GM18511 (cell line): ENCODE data around the gene SP2.

Experiments used
- ATAC-seq: cut with Tn5 transposase; IDR thresholded peaks from one replicate; pipeline ENCODE4 v1.9.1; 2021; ENCODE audit warnings: mild to moderate bottlenecking, moderate library complexity; ENCODE audit not compliant: unreplicated experiment

SP2 gene

DNA sequence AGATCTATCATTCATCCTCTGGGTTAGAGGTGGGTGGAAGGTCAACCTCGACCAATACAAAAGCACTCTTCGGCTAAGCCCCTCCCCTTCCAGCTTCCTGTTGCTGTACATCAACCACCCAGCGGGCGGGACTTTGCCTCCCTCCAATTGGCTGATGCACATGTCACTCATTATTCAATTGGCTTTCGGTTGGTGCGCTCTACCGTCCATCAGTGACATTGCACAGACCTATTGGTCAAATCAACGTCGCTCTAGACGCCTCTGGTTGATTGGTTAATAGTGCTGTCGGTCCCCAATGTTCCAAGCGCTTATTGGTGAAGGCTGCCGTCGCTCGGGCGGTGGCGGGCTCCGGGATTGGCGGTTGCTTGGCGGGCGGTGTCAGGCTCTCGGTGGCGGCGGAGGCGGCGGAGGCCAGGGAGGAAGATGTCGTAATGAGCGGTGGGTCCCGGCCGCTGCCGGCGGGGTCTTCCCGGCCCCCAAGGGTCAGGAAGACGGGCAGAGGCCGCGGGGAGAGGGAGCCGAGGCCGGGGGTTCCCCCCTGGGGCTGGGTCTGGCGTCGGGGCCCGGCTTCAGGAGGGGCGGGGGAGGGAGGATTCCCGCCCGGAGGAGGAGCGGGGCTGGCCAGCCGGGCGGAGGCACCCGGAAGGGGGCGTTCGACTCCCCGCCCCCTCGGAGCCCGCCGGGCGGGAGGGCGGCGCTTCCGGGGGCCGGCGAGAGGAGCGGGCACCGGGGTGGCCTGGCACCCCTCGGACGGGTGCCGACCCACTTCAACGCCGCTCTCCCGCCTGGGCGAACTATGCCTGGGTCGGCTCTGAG is at the start of gene SP2:
SP2 (plus strand) TSS at position 381 of the 816 bp plus-strand sequence; CDS start at position 432, 51 bp downstream.
- peak; percentile 92 for ATAC-seq

DNA sequence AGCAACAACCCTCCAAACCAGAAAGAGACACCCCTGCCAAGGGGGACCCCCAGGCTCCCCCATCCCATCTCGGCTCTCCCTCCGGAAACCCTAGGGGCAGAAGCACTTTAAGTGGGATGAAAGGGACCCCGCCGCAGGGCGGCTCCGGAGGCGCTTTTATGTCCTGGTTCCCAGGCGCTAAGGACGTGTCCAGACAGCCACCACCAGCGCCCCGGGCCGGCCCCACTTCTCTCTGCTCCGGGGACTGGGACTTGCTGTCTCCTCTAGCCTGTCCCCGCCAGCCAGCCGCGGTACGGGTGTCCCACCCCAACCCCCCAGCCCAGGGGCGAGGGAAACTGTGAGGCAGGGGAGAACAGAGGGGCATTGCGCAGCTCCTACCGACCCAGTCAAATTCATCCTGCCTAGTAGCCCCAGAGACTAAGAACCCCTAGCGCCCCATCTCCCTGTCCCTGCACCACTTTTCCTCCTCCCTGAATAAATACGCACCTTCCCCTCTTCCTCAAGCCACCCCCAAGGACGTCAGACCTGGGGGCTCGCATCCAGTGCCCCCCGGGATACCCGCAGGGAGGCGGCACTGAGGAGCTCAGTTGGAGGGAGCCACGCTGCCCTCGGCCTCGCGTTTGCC is 49.2 kb upstream of the SP2 start:
- no peak for ATAC-seq

DNA sequence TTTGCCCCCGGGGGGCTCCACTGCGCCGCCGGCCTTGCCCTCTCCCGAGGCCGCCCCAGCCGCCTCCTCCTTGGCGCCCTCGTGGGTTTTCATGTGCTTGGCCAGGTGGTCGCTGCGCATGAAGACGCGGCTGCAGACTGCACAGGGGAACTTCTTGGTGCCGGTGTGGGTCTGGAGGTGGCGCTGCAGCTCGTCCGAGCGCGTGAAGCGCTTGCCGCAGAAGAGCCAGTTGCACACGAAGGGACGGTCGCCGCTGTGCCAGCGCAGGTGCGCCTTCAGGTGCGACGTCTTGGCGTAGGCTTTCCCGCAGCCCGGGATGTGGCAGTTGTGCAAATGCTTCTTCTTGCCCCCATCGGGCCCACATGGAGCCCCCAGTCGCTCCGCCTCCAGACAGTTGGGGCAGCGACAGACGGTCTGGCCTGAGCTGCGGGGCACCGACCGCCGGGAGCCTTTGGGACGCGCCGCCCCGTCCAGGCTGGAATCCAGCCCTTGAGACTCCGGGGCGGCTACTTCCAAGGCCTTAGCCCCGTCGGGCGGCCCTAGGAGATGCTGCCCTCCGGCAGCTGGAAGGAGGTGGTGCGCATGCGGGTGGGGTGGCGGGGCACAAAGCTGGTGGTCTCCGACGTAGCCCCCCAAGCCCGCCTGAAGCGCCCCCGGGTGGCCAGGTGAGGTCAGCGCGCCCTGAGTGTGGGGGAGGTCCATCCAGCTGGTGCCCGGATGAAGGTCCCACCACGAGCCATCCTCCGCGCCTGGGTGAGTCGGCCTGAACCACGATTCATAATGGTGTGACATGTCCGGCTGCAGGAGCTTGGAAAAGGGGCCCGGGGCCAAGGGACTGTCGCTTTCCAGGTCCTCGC is 48.5 kb upstream of the SP2 start:
- ATAC-seq, result no peak

DNA sequence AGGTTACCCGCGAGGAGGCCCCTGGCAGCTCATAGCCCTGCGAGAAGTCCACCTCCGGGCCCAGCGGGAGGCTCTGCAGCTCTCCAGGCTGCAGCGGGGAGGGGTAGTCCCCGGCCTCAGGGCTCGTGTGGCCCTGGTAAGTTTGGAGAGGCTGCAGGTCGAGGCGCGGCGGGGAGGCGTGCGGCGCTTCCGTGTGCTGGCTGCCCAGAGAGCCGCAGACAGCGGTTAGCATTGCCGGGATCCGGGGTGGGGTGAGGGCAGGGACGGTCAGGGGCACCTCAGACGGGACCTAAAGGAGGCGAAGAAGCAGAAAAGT is 47.9 kb upstream of the SP2 start:
- ATAC-seq, result no peak

DNA sequence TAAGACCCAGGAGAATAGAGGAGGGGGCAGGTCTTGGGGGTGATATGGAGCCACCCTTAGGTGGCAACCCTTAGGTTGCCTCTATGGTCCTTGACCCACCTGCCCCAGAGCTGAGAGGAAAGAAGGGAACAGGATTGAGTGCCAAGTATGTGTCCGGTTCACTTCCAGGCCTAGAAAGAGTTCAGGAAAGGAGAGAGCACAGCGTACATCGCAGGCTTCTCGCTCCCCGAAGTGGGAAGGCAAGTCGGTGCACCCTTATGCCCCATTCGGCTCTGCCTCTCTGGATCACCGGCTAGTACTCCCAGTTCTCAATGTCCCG is 45.7 kb upstream of the SP2 start:
- ATAC-seq, result no peak

DNA sequence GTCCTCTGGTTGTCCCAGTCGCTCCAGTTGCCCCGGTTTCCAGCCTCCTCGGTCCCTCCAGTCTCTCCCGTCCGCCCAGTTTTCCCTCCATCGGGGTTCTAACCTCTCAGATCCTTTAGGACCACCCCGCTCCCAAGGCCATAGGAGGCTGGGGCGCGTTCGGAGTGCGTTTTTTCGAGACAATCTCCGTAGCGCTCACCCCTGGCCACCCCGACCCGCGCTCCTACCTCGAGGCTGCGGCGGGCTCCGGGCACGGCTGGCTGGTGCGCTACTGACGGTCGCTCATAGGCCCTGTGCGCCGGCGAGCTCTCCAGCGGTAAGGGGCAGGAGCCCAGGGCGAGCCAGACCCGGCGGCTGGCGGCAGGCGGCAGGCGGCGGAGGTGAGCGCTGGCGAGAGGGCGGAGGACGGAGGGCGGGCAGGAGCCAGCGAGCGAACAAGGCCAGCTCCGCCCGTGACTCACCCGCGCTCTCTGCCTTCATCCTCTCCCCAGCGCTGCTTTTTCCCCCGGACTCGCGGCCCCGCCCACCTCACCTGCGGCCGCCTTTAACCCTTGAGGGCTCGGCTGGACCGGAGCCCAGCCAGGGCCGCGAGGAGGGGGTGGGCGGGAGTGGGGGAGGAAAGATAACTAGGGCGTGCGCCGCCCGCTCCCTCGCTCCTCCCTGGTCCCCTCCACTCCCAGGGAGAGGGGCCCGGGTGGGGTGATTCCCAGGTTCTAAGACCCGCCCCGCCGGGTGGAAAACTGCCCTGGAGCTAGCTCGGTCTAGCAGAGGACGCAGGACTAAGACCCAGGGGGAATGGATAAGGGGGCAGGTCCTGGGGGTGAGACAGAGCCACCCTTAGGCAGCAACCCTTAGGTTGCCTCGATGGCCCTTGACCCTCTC is 45.1 kb upstream of the SP2 start, which contains the start of gene SP6:
SP6 (minus strand) TSS at position 472 of the 882 bp plus-strand sequence. CDS start 2,734 bp downstream, outside the sequence.
- no peak for ATAC-seq

DNA sequence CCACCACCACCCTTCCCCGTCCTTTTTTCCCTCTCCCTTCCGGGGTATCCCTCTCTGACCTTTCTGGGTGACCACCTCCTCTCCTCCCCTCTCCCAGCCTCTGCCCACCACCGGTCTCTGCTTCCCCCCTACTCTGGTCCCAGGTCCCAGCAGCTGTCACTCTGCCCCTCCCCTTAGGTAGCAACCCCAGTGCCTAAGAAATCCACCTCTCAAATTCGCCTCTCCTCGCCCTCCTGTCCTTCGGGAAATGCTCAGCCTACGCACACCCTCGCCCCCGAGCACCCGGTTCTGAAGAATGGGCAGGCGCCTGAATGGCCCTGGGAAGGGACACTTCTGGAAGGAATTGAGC is 44.3 kb upstream of the SP2 start:
- ATAC-seq, result no peak

DNA sequence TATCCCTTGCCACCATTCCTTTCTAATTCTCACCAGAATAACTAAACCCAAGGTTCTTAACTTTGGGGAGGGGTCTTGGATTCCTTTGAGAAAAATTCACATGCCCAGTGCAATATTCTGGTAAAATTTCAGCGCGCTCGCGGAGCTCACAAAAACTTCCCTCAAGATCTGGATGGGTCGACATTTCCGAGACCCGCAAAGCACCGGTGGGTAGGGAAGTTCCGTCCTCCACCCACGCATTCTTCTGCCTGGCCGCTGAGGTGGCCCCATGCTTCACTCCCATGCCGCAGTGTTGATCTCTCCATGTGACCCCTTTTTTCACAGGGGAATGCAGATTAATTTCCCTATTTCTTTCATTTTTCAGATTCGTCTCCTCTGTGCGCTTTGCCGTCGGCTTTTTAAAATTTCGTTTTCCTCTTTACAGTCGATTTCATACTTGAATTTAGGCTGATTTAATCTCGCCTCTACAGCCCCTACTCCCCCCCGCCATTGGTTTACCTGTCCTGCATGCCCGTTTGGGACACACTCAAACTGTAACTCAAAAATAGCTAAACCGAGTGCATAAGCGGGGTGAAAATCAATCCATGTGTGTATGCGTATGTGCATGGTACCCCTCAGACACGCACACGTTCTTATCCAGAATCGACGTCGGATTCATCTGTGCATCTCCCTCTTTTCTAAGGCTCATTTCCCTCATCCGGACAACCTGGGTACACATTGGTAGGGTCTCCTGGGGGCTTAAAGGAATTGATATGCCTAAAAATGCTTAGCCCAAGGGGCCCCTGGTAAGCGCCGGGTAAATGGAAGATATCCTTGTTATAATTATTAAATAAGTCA is 43.7 kb upstream of the SP2 start:
- ATAC-seq, result no peak

DNA sequence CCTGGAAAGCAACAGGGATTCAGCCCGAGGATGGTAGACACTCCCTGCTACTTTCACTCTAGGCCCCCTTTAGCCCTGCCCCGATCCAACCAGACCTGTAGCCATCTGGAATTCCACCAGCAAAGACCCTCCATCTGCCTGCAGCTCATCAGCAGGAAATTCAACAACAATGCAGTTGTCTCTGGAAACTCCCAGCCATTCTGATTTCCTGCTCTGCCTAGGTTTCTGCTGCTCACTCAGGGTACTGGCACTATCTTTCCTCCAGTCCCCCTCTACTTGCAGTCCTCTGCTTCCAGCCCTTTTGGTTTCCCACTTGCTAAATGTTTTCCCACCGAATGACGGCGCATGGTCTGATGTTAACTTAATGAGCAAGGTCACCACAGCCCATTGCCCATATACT is 42.4 kb upstream of the SP2 start:
- no peak for ATAC-seq

DNA sequence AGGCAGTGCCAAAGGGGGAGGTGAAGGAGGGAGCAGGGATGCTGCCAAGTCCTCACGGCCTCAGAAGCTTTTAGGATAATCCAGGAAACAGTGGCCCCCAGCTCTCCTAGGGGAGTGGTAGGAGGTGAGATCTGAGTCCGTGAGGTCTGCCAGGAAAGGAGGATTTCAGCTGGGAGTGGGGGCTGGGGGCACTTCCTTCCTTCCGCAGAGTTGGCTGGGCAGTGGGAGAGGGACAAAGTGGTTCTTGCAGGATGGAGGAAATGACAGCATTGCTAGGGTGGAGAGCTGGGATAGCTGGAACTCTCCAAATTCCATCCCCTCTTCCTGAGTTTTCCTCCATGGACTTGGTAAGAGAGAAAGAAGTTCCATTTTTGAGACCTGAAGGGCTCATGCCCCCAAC is 40.3 kb upstream of the SP2 start:
- no peak for ATAC-seq

DNA sequence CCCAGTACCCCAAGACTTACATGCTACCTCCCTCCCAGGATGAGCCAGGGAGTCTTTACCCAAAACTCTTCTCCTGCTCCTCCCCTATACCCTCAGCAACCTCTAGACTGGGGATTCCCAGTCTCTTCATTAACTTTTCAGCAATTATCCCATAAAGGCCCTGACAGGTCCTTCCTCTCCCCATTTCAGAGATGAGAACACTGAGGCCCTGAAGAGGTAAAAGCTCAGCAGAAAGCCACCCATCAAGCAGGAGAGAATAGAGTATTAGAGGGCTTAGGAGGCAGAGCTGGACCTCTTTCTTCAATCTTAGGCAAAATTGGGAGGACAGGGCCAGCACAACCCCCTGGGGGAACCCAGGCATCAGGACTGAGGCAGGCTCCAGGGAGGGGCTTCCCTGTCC is 39.2 kb upstream of the SP2 start:
- ATAC-seq, result no peak

DNA sequence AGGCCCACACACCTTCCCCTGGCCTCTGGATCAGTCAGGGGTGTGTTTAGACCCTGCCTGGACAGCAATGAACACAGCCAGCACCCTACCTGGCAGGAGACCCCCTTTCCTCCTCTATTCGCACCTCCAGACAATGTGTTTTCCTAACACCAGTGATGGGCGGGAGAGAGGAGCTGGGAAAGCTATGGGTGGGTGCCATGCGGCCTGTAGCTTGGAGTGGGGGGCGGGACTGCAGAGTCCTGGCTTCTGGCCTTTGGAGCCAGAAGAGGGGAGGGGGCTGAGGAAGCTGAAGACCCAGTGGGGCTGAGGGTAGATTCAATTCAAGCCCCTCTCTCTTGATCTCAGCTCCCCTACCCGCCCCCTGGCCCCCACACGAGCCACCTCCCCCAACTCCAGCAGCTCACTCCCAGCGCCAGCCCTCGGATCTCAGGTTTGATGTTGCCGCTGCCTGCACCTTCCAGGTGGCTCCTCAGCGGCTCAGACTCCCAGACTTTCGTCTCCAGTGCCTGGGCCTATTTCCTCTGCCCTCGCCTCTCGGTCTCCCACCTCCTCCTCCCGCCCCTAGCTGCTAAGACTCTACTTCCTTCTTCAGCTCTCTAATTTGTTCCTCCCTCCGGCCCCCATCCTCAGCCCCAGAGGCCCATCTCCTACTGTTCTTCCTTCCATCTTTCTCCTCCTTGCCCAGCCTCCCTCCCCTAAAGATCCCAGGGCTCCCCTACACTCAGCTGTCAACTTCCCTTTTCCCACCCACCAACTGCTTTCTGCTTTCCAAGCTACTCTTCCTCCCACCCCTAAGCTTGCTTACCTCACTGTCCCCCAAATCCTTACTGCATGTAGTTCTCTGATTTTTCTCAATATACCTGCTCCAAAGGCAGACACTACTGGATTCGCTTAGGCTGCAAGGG is 38.2 kb upstream of the SP2 start:
- ATAC-seq, result no peak

DNA sequence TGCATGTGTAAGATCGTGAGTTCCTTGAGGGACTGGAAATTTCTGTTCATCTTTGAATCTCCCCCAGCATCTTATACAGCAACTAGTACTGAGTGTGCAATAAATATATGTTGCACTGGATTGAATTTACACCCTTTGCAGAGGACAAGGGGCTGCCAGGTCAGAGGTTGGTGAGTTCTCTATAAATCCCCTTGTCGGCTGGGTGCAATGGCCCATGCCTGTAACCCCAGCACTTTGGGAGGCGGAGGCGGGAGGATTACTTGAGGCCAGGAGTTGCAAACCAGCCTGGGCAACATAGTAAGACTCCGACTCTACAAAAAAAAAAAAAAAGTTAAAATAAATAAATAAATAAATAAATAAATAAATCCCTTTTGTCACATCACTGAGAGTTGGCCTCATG is 35.6 kb upstream of the SP2 start:
- ATAC-seq, result no peak

DNA sequence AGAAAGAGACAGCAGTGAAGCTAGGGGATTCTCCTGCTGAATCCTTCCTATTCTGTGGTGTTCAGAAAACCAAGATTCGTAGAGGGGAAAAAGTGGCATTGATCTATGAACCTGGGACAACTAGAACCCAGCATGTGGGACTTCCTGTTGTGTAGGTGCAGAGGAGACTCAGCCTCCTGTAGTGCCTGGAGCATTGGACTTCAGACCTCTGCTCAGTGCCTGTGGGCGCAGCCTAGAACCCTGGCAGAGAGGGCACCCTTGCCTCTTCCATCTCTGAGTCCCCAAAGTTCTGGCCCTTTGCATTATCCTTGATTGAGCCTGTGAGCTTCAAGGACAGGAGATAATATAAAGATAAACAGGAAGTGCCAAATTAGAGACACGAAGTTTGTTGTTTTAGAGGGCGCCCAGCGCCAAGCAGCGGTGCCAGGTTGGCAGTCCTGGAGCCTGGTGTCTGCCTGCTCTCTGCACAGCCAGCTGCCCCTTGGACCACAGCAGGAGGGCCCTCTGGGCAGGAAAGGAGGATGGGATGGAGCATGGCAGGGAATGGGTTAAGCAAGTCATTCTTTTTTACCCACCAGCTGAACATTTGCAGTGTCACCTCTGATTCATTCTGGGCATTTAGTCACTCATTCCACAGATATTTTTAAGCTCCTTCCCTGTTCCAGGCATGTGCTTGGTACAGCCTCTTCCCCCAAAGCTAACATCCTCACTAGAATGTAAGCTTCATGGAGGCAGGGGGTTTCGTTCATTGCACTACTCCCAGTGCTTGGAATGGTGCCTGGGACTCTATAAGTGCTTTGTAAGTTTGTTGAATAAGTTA is 33.2 kb upstream of the SP2 start:
- no peak for ATAC-seq

DNA sequence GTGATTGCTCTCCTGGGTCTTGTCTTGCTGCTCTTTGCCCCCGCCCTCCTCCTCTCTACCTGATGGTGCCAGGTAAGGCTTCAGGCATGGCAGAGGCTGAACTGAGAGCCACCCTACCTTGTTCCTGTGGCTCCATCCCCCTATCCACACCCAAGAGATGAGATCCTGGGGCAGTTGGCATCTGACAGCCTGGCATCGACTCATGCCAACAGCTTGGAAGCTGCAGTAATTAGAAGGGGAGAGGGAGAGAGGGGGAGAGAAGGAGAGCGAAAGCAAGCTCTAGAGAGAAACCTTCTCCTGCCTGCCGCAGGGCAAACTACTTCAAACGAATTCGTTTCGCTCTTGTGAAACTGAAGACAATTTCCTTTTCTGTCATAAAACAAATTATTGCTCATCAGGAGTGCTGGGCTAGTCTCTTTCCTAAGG is 31.2 kb upstream of the SP2 start:
- ATAC-seq, result no peak

DNA sequence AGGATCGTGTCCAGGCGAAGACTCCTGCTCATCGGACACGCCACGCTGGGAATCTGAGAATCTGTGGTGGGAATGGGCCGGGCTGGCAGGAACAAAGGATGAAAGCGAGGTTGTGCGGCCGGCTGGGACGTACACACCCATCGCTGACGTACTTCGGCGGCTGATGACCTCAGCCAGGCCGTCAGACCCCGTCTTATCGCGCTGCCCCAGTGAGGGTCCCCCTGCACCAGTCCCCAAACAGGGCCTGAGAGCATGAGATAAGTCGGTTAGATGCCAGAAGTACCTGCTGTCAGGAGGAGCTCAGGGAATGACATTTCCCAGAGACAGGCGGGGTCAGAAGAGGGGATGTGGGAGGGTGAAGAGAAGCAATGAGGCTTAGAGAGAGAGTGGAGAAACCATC is 29.1 kb upstream of the SP2 start:
- ATAC-seq, result no peak

DNA sequence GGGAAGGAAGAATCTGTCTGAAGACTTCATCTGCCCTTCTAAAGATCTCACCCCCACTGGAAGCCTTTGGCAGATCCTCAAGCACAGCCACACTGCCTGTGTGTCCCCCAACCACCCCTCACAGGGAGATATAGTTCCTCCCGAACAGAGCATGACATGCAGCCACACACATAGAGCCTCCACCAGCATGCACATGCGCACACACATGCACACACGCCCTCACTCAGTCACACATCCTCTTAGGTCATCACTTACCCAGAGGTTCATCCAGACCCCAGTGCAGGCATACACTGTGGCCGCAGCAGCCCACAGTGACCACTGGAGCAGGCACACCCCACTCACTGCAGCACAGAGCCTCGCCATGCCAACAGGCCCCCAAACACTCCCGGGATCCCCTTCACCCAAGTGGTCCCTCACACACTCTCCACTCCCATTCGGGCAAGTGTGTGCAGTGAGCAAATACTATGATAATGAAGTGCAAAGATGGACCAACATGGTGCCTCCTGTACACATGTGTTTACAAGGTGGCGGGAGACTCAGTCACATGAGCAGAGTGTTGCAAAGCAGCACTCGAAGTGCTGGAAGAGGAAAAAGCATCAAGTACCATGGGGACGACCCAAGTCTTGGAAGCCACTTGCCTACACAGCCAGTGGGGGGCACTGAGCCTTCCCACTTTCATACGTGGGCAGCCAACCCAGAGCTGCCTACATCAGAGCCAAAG is 28.1 kb upstream of the SP2 start:
- ATAC-seq, result no peak

DNA sequence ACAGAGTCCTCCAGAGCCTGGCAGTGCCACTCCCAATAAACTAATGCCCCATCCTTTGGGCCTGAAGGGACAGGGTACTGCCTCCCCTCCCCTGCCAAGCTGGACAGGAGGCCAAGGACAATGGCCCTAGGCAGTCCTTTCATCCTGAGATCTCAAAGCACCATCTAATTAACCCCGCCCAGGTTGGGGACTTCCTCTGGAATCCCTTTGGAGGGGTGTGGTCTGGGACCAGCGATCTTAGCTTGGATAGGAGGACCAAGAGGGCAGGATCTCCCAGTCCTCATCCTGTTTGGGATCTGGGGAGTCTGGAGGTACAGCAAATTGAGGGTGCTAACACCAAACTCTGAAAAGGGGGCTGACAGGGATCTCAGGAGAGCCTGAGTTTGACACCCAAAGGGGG is 26.9 kb upstream of the SP2 start:
- ATAC-seq, result no peak
